ENCODE results near the gene ENAM.

The ENAM gene

DNA sequence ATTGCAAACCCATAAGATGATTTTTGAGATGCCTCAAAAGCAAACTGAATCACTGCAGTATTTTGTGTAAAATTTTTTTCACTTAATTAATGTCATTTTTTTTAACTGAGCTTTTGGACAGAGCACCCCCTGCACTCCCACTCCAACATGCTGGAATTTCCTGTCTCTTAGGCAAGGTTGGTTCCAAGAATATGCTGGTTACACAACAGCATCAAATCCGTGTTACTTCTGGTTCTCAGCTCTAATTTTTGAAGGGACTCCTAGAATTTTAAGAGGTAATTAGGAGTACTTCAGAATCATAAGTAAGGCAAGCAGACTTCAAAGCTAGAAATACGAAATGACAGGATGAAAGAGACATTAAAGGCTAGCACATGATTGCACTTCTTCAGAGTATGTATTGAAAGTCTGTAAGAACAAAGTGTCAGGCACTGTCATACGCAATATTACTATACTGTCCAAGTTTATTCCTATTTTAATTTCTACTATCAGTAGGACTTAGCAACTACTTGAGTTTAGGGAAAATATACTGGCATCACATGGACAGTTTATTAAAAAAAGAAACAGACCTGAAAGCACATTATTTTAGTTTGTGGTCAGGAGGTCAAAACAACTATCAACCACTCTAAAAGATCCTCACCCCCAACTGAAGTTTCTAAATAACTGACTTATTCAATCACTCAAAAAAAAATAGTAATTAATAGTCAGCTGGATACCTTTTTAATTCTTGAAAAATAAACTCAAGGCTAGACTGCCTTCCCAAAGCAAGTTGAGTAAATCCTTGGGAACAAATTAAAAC is 39.4 kb downstream of the ENAM start:
- TF ChIP-seq, protein P1, sequence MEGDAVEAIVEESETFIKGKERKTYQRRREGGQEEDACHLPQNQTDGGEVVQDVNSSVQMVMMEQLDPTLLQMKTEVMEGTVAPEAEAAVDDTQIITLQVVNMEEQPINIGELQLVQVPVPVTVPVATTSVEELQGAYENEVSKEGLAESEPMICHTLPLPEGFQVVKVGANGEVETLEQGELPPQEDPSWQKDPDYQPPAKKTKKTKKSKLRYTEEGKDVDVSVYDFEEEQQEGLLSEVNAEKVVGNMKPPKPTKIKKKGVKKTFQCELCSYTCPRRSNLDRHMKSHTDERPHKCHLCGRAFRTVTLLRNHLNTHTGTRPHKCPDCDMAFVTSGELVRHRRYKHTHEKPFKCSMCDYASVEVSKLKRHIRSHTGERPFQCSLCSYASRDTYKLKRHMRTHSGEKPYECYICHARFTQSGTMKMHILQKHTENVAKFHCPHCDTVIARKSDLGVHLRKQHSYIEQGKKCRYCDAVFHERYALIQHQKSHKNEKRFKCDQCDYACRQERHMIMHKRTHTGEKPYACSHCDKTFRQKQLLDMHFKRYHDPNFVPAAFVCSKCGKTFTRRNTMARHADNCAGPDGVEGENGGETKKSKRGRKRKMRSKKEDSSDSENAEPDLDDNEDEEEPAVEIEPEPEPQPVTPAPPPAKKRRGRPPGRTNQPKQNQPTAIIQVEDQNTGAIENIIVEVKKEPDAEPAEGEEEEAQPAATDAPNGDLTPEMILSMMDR (IDR thresholded peaks at IDR 0.05; ENCODE audit: extremely low read depth, missing control alignments) = no peak
- DNase-seq (ENCODE audit: low spot score) = no peak

DNA sequence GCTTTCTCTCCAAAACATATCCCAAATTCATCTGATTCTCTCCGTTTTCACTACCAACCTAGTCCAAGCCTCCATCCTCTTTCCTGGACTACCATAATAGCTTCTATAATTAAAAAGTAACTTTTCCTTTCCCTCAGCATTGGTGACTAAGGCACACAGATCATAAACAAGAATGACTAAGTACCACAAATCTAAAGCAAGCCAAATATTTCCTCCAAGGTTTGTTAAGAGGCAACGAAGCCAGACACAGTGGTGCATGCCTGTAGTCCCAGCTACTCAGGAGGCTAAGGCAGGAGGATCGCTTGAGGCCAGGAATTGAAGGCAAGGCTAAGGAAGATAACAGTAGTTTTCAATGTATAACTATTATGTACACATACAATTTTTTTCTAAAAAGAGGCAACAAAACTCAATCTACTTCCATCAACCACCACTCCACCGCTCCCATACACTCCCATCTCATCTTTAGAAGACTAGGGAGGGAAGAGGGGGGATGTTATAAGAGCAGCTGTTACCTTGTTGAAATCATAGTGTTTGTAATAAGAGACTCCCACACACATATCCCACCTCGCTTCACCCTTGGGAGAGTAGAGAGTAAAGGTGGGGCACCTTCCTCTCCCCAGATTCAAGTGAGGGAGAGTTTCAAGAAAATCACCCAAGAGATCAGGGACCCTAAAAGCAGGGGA is 41.9 kb downstream of the ENAM start:
- TF ChIP-seq, protein P1 (IDR thresholded peaks at IDR 0.05; ENCODE audit: extremely low read depth, missing control alignments) = no peak
- DNase-seq (ENCODE audit: low spot score) = no peak

DNA sequence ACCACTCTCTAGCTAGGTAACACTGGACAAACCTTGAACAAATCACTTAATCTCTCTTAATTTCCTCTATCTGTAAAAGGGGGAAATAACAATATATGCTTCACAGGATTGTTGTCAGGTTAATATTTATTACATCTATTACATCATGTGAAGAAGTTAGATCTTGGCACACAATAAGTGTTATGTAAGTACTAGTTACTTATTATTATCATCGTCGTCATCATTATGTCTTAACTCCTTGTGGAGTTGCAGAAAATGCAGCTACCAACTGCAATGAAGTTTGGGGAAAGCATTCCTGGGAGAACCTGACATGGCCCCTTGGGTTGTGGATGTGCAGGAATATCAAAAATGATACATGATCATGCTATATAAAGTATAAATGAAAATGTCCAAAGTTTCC is 42.5 kb downstream of the ENAM start:
- DNase-seq (ENCODE audit: low spot score) = no peak
- TF ChIP-seq, protein P1 (IDR thresholded peaks at IDR 0.05; ENCODE audit: extremely low read depth, missing control alignments) = no peak

DNA sequence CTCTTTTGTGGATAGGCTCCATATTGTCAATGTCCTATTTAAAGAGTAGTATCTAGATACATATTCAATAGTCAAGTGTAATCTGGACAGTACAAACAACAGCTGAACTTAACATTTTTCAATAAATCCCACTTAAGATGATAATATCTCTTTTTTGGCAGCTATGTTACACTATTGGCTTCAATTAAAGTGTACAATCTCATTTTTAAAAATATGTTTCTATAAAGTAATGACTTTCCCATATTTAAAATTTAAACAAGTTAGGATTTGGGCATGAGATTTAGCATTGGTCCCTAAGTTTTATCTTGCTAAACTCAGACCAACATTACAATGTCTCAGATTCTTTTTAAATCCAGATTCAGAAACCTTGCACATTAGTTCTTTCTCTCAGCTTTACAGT is 45.6 kb downstream of the ENAM start:
- no peak for DNase-seq (ENCODE audit: low spot score)
- TF ChIP-seq, protein P1 (IDR thresholded peaks at IDR 0.05; ENCODE audit: extremely low read depth, missing control alignments) = no peak

DNA sequence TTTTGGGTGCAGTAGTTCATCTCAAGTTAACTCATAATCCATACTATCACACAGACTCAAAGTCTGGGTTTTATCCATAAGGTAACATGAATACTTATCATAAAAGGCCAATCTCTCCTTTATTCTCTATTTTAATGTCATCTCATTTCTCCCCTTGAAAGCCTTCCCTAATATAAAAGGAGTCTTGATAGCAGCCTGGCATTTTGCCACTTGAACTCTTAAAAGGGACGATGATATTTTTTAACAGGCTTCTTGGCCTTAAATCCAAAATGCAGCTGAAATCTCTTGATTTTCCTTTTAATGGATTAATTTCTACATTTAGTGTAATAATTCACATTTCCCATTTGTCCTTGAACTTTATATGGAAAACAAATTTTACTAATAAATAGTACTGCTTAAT is 46.2 kb downstream of the ENAM start:
- DNase-seq (ENCODE audit: low spot score) = no peak
- TF ChIP-seq, protein P1 (IDR thresholded peaks at IDR 0.05; ENCODE audit: extremely low read depth, missing control alignments) = no peak

DNA sequence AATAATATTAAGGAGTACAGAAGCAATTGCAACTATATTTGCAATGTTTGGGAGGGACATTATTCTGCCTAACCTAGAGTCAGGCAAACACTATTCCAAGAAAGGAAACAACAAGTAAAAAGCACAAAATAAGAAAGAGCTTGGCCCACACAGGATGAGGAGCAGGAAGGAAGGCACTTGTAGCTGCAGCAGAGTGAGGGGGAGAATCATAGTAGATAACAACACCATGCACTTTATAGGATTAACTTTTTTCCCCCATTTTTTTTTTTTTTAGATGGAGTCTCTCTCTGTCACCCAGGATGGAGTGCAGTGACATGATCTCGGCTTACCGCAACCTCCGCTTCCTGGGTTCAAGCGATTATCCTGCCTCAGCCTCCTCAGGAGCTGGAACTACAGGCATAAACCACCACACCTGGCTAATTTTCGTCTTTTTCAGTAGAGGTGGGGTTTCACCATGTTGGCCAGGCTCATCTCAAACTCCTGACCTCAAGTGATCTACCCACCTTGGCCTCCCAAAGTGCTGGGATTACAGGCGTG is 48.1 kb downstream of the ENAM start:
- no peak for DNase-seq (ENCODE audit: low spot score)
- TF ChIP-seq, protein P1 (IDR thresholded peaks at IDR 0.05; ENCODE audit: extremely low read depth, missing control alignments) = no peak

DNA sequence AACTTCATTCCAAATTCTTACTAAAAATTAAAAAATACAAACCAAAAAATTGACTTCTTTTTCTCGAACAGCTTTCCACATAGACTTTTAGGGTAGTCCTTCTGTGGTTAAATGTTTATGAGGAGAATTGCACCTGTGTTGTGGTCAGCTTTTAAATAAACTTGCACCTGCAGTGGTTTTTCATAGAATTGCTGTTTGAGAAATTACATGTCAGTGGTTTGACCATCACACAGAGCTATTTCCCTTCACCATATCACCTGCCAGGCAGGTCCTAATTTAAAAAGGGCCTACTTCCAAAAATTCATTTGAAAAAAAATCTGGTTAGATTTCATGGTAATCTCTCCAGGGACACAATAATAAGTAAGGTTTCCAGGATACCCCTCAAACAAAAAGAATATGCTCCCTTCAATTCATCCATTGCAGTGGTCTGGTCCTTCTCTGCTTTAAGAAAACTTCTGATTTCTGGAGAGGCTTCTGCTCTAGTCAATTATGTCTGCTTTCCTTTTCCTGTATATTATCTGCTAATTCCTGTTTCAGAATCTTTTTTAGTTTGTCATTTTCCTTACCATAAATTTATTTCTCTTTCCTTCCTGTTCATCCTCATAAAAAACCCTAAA is 49.9 kb downstream of the ENAM start:
- TF ChIP-seq, protein P1 (IDR thresholded peaks at IDR 0.05; ENCODE audit: extremely low read depth, missing control alignments) = no peak
- DNase-seq (ENCODE audit: low spot score) = peak; percentile 24

All from GM20000 (cell line).